Effector CD8-positive, alpha-beta T cell (primary cell): ENCODE measurements around the gene MAGEA9B.
A peak's percentile ranks its signal among the peaks of the same experiment; 100 is the strongest.
"Not testable (repeated sequence)": the region's sequence is repeated elsewhere in the genome, so short reads cannot be mapped to it uniquely, and the experiment has no call there.

Source experiments
- DNase-seq: peaks from one replicate; lab custom pipeline; 2025; lab: John Stamatoyannopoulos, UW

Gene MAGEA9B

GRCh38 chrX:149571770-149572169, 15.5 kb downstream of the MAGEA9B start:
- DNase-seq: no peak

- no peak for DNase-seq
Measured at GRCh38 chrX:149570668-149571067, 16.6 kb downstream of the MAGEA9B start.

- no peak for DNase-seq
Measured at GRCh38 chrX:149569770-149570169, 17.5 kb downstream of the MAGEA9B start.

GRCh38 chrX:149568701-149569296, 18.5 kb downstream of the MAGEA9B start:
- DNase-seq: no peak

GRCh38 chrX:149567621-149568417, 19.4 kb downstream of the MAGEA9B start:
- no peak for DNase-seq

- DNase-seq: no peak
Measured at GRCh38 chrX:149563359-149563758, 23.9 kb downstream of the MAGEA9B start.

- not testable (repeated sequence) for DNase-seq
Measured at GRCh38 chrX:149555251-149555650, 32.0 kb downstream of the MAGEA9B start.

GRCh38 chrX:149551939-149552248, 35.4 kb downstream of the MAGEA9B start:
- DNase-seq: not testable (repeated sequence)

GRCh38 chrX:149551245-149551938, 35.9 kb downstream of the MAGEA9B start:
- not testable (repeated sequence) for DNase-seq

- not testable (repeated sequence) for DNase-seq
Measured at GRCh38 chrX:149550454-149550853, 36.8 kb downstream of the MAGEA9B start.

- DNase-seq: not testable (repeated sequence)
Measured at GRCh38 chrX:149549701-149550100, 37.6 kb downstream of the MAGEA9B start, which contains the start of gene HSFX3. Gene HSFX3, minus strand, starts transcription at chrX:149549924. Its CDS starts 72 bp downstream, at chrX:149549852.

GRCh38 chrX:149547782-149548181, 39.5 kb downstream of the MAGEA9B start:
- DNase-seq: not testable (repeated sequence)

- DNase-seq: not testable (repeated sequence)
Measured at GRCh38 chrX:149546962-149547361, 40.3 kb downstream of the MAGEA9B start.

GRCh38 chrX:149545545-149546543, 41.4 kb downstream of the MAGEA9B start:
- not testable (repeated sequence) for DNase-seq

GRCh38 chrX:149541521-149542047, 45.7 kb downstream of the MAGEA9B start:
- no peak for DNase-seq

- peak; percentile 85 for DNase-seq
Measured at GRCh38 chrX:149540621-149541520, 46.4 kb downstream of the MAGEA9B start, which contains the start of gene EOLA1. Gene EOLA1, plus strand, starts transcription at chrX:149541012. Its CDS starts 4,619 bp downstream, at chrX:149545631.

GRCh38 chrX:149540131-149540620, 47.1 kb downstream of the MAGEA9B start:
- peak; percentile 88 for DNase-seq

GRCh38 chrX:149539283-149540130, 47.8 kb downstream of the MAGEA9B start:
- peak; percentile 72 for DNase-seq

GRCh38 chrX:149537474-149537873, 49.8 kb downstream of the MAGEA9B start:
- DNase-seq: not testable (repeated sequence)
